Measurements from ENCODE around the gene TMEM147. TPM values are rescaled to one million over a fixed set of nuclear protein-coding genes. Genes with fewer than 3 reads are reported as not detected.

The TMEM147 gene
- total and polyA plus RNA-seq, 2 of the 13 experiments (the other 11 are each of a cell fraction or from before 2014, with no cell fraction given), result 141 to 176 TPM

GRCh38 chr19:35569281-35569781 is 23.9 kb downstream of the TMEM147 start (continued):
- TF ChIP-seq ATF7-NPFF (CRISPR knock-in tag; IDR thresholded peaks at IDR 0.05; ENCODE audit: low read depth), result no peak
- TF ChIP-seq CBX1 (IDR thresholded peaks at IDR 0.05; ENCODE audit: low read depth), result no peak
- TF ChIP-seq KDM3A (CRISPR knock-in tag; IDR thresholded peaks at IDR 0.05; ENCODE audit: low read depth), result peak; percentile 52; the same call in 1 of the 2 replicates
- peak; percentile 48; the same call in 1 of the 2 replicates for TF ChIP-seq CREM (IDR thresholded peaks at IDR 0.05)
- no peak for TF ChIP-seq CREM (CRISPR knock-in tag; IDR thresholded peaks at IDR 0.05)
- TF ChIP-seq KLF13 (CRISPR knock-in tag; IDR thresholded peaks at IDR 0.05), result no peak
- peak; percentile 52; the same call in 1 of the 2 replicates for TF ChIP-seq TFDP1 (CRISPR knock-in tag; IDR thresholded peaks at IDR 0.05; ENCODE audit: borderline replicate concordance)
- TF ChIP-seq NR2F2 (IDR thresholded peaks at IDR 0.05; ENCODE audit: borderline replicate concordance, low read depth), result peak; percentile 89; the same call in 1 of the 2 replicates
- peak; percentile 47; the same call in 1 of the 2 replicates for TF ChIP-seq ERF (CRISPR knock-in tag; IDR thresholded peaks at IDR 0.05)
- TF ChIP-seq FLYWCH1 (CRISPR knock-in tag; IDR thresholded peaks at IDR 0.05), result no peak
- TF ChIP-seq MAX (IDR thresholded peaks at IDR 0.05), result peak; percentile 41; the same call in 1 of the 2 replicates
- no peak for TF ChIP-seq E2F2 (CRISPR knock-in tag; IDR thresholded peaks at IDR 0.05; ENCODE audit: borderline replicate concordance)
- TF ChIP-seq ZNF580 (CRISPR knock-in tag; IDR thresholded peaks at IDR 0.05; ENCODE audit: borderline replicate concordance, low read depth), result no peak
- 0 out of 2 replicates have a peak, but pooled peaks have one; percentile 30 for TF ChIP-seq AHDC1 (CRISPR knock-in tag; IDR thresholded peaks at IDR 0.05; ENCODE audit: borderline replicate concordance)
- TF ChIP-seq ZNF883 (CRISPR knock-in tag; IDR thresholded peaks at IDR 0.05; ENCODE audit: not compliant biosample characterization), result no peak
- no peak for TF ChIP-seq BCLAF1 (IDR thresholded peaks at IDR 0.05)
- TF ChIP-seq SATB2 (CRISPR knock-in tag; IDR thresholded peaks at IDR 0.05), result no peak
- no peak for TF ChIP-seq ZNF816 (CRISPR knock-in tag; IDR thresholded peaks at IDR 0.05; ENCODE audit: borderline replicate concordance)

Measured in HepG2 (cell line).